ENCODE data around the gene PHETA2.

The PHETA2 gene

DNA sequence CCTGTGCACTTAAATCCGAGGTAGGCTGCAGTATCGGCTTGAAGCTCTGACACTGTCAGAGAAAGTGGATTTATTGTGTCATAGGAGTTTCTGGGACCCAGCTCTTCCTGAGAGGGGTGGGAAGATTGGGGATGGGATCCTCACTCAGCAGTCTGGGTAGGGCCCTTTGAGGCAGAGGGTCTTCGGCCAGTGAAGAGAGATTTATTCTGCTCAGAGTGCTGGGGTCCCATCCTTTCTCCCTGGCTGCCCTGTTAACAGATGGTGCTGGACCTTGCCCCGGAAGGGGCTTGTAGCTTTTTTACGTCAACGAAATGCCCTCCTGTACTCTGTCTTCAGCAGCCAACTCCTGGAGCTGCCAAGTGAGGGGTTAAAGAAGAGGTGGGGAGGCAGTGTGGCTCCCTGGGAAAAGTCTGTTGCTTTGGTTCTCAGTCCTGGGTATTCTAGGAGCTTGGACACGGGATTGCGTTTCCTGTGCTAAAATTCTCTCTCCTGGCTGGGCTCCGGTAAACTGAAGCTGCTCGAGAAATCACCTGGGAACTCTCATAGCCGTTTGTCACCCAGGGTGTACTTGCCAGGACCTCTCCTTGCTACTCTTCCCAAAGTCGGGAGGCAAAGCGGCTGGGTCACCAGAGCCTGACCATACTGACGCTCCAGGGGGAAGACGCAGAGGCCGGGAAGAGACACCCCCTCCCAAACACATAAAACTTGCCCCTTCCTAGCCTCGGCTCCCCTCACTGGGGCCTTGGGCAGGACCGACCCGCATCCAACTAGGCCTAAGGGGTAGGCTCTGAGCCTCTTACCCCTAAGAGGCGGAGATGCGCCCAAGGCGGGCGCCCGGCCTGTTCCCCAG, 4.6 kb downstream of the PHETA2 start:
- Histone ChIP-seq H3K36me3 (replicated peaks) (peaks cover 9% of the 10 kb centered on the region), H3K27me3 (replicated peaks) (no peaks in the 10 kb centered on the region), H3K27ac (peak overlapping the region; percentile 98), H3K4me3 (ENCODE audit: low read depth, low read length) (peak overlapping the region; percentile 87)
- in situ Hi-C loops (cut with HindIII; ENCODE audit: low pct_ligation_motif_present, low sequenced_read_pairs): no loop called here
- no peak for DNase-seq
- TF ChIP-seq CTCF (IDR thresholded peaks at IDR 0.05; ENCODE audit: low read depth, low read length, missing control alignments): no peak

- DNase-seq: peak; percentile 97
- Histone ChIP-seq H3K36me3 (replicated peaks) (peaks cover 10% of the 10 kb centered on the region), H3K27ac (peak within 1 kb of the TSS; percentile 98), H3K4me3 (ENCODE audit: low read depth, low read length) (peak within 1 kb of the TSS; percentile 87), H3K27me3 (replicated peaks) (no peaks in the 10 kb centered on the region)
- in situ Hi-C loops (cut with HindIII; ENCODE audit: low pct_ligation_motif_present, low sequenced_read_pairs): no loop called here
- TF ChIP-seq CTCF (IDR thresholded peaks at IDR 0.05; ENCODE audit: low read depth, low read length, missing control alignments): no peak
Measured at GRCh38 chr22:42079319-42080251, 5.5 kb downstream of the PHETA2 start, which contains the start of gene SMDT1. Gene SMDT1 (plus strand): TSS chr22:42079700. CDS start chr22:42079769, 69 bp downstream.

DNA sequence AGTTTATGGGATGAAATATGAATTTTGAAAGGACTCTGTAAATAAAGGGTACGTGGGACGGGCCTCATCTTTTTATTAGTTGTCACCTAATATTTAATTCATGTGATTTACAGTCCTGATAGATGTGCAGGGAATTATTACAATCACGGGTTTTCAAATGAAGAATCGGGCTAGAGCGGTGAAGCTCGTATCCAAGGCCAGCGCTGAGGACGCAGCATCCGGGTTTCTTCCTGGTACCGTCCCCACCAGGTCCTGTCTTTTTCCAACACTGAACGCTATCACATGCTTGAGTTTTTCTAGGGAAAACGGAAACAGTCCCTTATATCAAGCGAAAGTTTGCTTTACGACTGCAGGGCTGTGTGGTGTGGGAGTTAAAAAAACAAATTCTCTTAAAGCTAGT, 6.2 kb downstream of the PHETA2 start:
- H3K27ac ChIP-seq: peak overlapping the region; percentile 98
- peaks cover 17% of the 10 kb centered on the region for H3K36me3 ChIP-seq (replicated peaks)
- H3K27me3 ChIP-seq (replicated peaks): no peaks in the 10 kb centered on the region
- in situ Hi-C loops (cut with HindIII; ENCODE audit: low pct_ligation_motif_present, low sequenced_read_pairs): no loop called here
- TF ChIP-seq CTCF (IDR thresholded peaks at IDR 0.05; ENCODE audit: low read depth, low read length, missing control alignments): no peak
- peak overlapping the region; percentile 87 for H3K4me3 ChIP-seq (ENCODE audit: low read depth, low read length)
- DNase-seq: peak; percentile 46

DNA sequence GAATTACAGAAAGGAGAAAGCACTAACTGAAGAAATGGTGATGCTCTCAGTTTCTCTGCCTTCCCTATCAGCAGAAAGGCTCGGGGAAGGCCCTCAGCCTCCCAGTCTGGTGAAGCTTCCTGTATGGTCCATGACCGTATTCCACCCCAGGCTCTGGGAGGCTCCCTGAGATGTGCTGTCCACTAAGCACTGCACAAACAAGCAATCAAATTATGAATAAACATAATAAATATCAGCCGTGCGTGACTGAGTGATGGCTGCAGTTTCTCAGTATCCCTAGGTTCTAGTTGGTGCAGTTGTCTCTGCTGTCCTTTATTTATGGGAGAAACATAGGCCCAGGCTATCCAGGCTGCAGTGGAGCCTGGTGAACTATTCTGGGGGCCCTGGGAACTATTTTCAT, 9.1 kb downstream of the PHETA2 start:
- Histone ChIP-seq H3K27ac (no peak overlapping the region), H3K36me3 (replicated peaks) (peaks cover 33% of the 10 kb centered on the region), H3K27me3 (replicated peaks) (no peaks in the 10 kb centered on the region), H3K4me3 (ENCODE audit: low read depth, low read length) (no peak overlapping the region)
- in situ Hi-C loops (cut with HindIII; ENCODE audit: low pct_ligation_motif_present, low sequenced_read_pairs): no loop called here
- TF ChIP-seq CTCF (IDR thresholded peaks at IDR 0.05; ENCODE audit: low read depth, low read length, missing control alignments): no peak
- no peak for DNase-seq

GRCh38 chr22:42084874-42085273, 10.8 kb downstream of the PHETA2 start:
- Histone ChIP-seq H3K27ac (no peak overlapping the region), H3K4me3 (ENCODE audit: low read depth, low read length) (no peak overlapping the region), H3K36me3 (replicated peaks) (peaks cover 31% of the 10 kb centered on the region), H3K27me3 (replicated peaks) (no peaks in the 10 kb centered on the region)
- no peak for TF ChIP-seq CTCF (IDR thresholded peaks at IDR 0.05; ENCODE audit: low read depth, low read length, missing control alignments)
- in situ Hi-C loops (cut with HindIII; ENCODE audit: low pct_ligation_motif_present, low sequenced_read_pairs): no loop called here
- no peak for DNase-seq
